Dendritic cell treated with granulocyte-macrophage colony-stimulating factor and Interleukin-4, amounts not matched to agents 40 ng/mL and 50 ng/mL, for 4 days (primary cell): ENCODE measurements around the gene TLCD1.

ENCODE experiments used
- H3K27ac Mint-ChIP-seq: one replicate; pipeline ENCODE4 v1.8.0; 2022; ENCODE audit warnings: mild to moderate bottlenecking, mixed read lengths
- H3K27me3 Mint-ChIP-seq: one replicate; pipeline ENCODE4 v1.8.0; 2022; ENCODE audit warnings: mild to moderate bottlenecking, mixed read lengths
- H3K36me3 Mint-ChIP-seq: one replicate; pipeline ENCODE4 v1.8.0; 2022; ENCODE audit warnings: low read depth, mixed read lengths
- H3K4me1 Mint-ChIP-seq: one replicate; pipeline ENCODE4 v1.8.0; 2022; ENCODE audit warnings: low read depth, mixed read lengths
- H3K4me3 Mint-ChIP-seq: one replicate; pipeline ENCODE4 v1.8.0; 2022; ENCODE audit warnings: mild to moderate bottlenecking, moderate library complexity, mixed read lengths
- H3K9me3 Mint-ChIP-seq: one replicate; pipeline ENCODE4 v1.8.0; 2022; ENCODE audit warnings: mixed read lengths
- intact Hi-C: fragments of 100-400 bp; cut with micrococcal nuclease; formaldehyde crosslinking; loops from one replicate; pipeline ENCODE4 v1.15.0; 2022

Gene TLCD1

DNA sequence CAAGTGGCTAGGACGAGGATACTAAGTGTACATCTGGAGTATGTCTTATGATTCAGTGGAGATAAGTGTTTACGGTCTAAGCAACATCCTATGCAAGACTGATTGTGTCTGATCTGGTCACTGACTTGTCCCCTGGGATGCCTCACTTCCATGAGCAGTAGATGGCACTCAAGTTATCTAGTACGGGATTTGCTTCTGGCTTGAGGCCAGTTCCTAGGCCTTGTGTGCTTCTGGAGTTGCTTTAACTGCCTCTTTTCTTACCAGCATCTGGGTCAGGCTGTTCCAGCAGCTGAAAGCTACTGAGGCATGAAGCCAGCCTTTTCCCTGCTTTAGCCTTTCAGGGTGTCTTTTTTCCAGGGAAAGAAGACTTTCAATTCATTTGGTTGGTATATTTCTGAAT, 41.1 kb downstream of the TLCD1 start:
- Mint-ChIP-seq H3K9me3 (no peaks in the 10 kb centered on the region), H3K27ac (no peak overlapping the region), H3K27me3 (no peaks in the 10 kb centered on the region), H3K4me1 (no peaks in the 10 kb centered on the region), H3K36me3 (peaks cover 100% of the 10 kb centered on the region), H3K4me3 (no peak overlapping the region)
- intact Hi-C loops = no loop called here

DNA sequence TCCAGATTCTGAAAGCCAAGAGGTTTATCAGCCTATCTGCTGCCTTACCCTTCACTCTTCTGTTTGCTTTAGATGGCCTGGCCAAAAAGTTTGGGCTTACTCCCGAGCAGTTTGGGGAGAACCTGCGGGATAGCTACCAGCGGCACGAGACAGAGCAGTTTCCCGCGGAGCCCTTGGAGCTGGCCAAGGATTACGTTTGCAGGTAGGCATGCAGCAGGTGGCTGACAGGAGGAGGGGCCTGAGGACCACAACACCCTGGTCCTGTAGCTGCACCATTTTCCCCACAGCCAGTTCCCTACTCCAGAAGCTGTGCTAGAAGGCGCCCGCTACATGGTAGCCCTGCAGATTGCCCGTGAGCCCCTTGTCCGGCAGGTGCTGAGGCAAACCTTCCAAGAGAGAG, 43.4 kb downstream of the TLCD1 start:
- intact Hi-C loops = no loop called here
- H3K9me3 Mint-ChIP-seq = no peaks in the 10 kb centered on the region

DNA sequence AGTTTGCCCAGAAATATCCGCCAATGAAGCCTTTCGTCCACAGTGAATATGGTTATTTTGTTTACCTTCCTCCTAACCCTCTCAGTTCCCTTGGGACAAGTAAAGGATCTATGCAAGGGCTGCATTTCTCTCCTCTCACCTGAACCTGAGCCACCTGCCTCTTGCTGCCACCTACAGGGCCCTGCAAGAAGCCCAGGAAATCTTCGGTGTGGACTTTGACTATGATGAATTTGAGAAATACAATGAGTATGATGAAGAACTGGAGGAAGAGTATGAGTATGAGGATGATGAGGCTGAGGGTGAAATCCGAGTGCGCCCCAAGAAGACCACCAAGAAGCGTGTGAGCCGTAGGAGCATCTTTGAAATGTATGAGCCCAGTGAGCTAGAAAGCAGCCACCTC, 50.1 kb downstream of the TLCD1 start:
- Mint-ChIP-seq H3K4me1 (no peaks in the 10 kb centered on the region), H3K27ac (no peak overlapping the region), H3K27me3 (no peaks in the 10 kb centered on the region), H3K36me3 (peaks cover 98% of the 10 kb centered on the region), H3K4me3 (no peak overlapping the region), H3K9me3 (no peaks in the 10 kb centered on the region)
- intact Hi-C loops = no loop called here

More for the DNA sequence above, 43.4 kb downstream of the TLCD1 start:
- Mint-ChIP-seq H3K27ac (no peak overlapping the region), H3K4me3 (no peak overlapping the region), H3K27me3 (no peaks in the 10 kb centered on the region), H3K36me3 (peaks cover 100% of the 10 kb centered on the region), H3K4me1 (no peaks in the 10 kb centered on the region)

DNA sequence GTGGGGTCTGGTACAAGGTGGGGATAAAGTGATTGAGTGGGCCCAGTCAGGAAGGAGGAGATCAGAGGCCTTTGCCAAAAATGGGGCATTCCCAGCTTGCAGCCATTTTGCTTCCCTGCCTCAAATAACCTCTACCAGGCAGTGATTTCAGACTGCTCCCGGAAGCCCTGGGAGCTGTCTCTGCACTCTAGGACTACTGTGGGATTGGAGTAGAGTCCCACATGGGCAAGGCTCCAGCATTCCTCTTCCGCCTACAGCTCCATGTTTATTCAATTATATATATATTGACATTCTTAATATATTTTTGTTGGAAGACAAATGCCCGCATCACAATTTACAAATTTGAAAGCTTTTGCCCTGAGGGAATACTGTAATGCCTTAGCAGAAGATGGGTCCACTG, 50.5 kb downstream of the TLCD1 start:
- Mint-ChIP-seq H3K27ac (no peak overlapping the region), H3K36me3 (peaks cover 98% of the 10 kb centered on the region), H3K9me3 (no peaks in the 10 kb centered on the region), H3K4me3 (no peak overlapping the region), H3K27me3 (no peaks in the 10 kb centered on the region), H3K4me1 (no peaks in the 10 kb centered on the region)
- intact Hi-C loops = no loop called here
